HG03378 (cell line): Measurements from ENCODE around the gene FAM114A1.
A peak's percentile ranks its signal among the peaks of the same experiment; 100 is the strongest.
"Not testable (repeated sequence)": the region's sequence is repeated elsewhere in the genome, so short reads cannot be mapped to it uniquely, and the experiment has no call there.

ENCODE experiments used
- ATAC-seq: cut with Tn5 transposase; IDR thresholded peaks from one replicate; pipeline ENCODE4 v1.9.1; 2021; ENCODE audit warnings: mild to moderate bottlenecking, moderate library complexity; ENCODE audit not compliant: unreplicated experiment

The FAM114A1 gene

DNA sequence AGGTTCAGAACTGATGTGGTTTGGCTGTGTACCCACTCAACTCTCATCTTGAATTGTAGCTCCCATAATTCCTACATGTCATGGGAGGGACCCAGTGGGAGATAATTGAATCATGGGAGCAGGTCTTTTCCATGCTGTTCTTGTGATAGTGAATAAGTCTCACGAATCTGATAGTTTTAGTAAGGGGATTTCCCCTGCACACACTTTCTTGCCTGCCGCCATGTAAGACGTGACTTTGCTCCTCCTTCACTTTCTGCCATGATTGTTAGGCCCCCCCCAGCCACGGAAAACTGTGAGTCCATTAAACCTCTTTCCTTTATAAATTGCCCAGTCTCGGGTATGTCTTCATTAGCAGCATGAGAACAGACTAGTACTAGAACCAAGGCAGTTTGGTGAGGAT is 91.6 kb downstream of the FAM114A1 start:
- not testable (repeated sequence) for ATAC-seq

DNA sequence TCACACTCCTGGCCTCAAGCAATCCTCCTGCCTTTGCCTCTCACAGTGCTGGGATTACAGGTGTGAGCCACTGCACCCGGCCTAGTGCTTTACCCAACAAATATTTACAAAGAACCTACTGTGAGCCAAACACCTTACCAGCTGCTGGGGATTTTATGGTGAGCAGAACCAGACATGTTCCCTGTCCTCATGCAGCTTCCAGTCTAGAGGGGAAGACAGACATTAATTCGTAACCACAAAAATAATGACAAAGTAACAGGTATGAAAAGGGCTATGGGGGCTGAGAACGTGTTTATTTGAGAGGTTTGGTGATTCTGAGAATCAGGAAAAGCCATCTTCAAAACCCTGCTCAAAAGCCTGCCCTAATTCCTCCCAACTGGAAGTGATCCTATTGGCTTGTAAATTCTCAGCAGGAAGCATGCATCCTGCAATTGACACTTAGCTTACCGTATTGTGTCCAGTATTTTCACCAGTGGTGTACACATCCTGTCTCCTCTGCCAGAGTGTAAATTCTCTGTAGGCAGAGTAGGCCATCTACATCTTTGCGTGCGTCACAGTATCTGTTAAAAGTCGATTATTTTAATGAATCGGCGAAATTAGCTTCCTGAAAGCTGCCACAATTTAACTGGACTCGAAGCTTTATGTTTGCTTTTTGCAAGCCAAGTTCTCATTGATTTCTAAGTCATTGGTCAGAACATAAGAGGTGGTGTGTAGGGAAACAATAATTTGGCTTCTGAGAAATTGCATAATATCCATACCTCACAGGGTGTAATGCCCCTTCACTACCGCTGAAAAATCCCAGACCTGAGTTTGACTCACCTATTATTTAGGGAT is 97.6 kb downstream of the FAM114A1 start:
- no peak for ATAC-seq

DNA sequence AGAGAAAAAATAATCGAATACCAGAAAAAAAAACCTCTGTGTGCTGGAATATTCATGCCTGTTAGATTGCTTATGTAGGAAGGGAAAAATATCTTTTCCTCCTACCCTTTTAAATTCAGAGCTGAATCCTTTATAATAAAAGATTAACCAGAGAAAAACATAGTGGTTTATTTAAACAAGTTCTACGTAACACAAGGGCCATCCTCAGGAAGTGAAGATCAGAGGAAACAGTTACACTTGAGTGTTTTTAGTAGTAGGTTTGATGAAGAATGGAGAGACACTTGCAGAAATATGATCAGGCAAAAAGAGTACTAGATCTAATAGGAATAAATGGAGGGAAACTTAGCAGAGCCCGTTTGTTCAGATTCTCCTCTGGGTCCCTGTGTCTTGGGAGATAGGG is 98.3 kb downstream of the FAM114A1 start:
- ATAC-seq = no peak

DNA sequence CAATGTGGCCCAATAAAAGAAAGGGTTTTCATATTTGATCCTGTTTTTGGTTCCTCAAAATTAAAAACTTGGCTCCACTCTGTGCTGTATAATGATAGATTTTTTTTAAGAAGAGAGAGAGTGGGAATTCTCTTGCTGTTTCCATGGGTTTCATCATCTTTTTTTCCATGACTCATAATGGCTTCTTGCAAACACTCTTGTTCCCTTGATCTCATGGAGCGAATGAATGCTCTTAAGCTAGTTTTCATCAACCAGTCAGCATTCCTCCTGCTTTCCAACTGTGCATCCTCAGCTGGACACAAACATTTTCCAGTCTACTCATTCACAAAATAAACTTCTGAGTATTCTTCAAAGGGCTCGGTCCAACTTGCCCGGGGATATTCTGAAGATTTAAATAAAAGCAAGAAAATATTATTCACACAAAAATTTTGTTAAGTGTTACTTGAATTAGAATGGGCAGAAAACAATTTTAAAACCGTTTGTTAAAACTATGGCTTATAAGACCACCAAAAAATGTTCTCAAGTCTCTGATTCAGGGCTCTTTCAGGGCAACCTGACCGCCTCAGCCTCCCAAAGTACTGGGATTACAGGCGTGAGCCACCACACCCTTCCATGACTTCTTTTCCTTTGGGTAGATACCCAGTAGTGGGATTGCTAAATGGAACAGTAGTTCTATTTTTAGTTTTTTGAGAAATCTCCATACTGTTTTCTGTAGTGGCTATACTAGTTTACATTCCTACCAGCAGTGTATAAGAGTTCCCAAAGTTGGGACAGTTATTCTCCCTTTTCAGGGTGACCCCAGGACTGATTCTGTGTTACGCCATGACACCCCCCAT is 99.9 kb downstream of the FAM114A1 start:
- no peak for ATAC-seq

DNA sequence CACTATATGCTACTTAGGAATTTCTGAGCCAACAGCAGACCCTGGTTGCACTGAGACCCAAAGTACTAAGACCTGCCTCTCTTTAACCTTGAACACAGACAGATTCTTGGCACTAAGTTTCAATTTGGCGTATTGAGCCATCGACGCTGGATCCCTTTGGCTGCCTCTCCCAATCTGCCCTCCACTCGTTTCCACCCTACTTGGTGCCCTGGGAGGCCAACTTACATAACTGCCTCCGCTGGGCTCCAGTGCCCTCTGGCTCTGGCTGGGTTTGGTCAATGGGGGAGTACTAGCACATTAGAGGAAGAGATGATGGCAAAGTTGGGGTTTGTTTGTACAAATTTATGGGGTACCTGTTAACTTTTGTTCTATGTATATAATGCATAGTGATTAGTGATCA is 101.1 kb downstream of the FAM114A1 start:
- ATAC-seq = no peak

DNA sequence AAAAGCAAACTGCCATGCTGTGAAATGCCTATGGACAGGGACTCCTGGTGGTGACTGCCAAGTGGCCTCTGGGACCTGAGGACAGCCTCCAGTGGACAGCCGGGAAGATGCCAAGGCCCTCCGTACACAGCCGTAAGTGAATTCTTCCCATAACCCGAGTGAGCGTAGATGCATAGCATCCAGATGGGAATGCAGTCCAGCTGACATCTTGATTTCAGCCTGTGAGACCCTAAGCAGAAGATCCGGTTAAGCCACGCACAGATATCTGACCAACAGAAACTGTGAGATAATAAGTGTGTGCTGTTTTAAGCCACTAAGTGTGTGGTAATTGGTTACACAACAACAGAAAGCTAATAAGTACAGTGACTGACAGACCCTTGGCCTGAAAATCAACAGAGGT is 108.7 kb downstream of the FAM114A1 start:
- ATAC-seq = no peak

DNA sequence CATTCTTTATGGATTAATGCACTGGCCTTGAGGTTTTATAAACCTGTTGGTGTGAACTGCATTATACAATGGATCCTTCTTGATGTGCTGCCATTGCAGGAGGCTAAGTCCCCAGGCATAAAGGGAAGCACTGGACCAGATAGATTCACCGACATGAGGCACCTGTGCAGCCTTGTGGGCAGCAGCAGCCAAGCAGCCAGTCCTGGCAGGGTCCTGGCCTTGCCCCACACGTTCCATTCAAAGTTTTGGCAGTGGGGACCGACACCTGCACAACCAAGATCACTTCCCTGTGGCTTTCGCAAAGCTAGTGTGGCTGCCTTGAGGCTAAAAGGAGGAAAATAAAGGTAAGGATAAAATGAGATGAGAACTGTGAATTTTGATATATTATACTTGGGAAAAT is 111.5 kb downstream of the FAM114A1 start:
- no peak for ATAC-seq

DNA sequence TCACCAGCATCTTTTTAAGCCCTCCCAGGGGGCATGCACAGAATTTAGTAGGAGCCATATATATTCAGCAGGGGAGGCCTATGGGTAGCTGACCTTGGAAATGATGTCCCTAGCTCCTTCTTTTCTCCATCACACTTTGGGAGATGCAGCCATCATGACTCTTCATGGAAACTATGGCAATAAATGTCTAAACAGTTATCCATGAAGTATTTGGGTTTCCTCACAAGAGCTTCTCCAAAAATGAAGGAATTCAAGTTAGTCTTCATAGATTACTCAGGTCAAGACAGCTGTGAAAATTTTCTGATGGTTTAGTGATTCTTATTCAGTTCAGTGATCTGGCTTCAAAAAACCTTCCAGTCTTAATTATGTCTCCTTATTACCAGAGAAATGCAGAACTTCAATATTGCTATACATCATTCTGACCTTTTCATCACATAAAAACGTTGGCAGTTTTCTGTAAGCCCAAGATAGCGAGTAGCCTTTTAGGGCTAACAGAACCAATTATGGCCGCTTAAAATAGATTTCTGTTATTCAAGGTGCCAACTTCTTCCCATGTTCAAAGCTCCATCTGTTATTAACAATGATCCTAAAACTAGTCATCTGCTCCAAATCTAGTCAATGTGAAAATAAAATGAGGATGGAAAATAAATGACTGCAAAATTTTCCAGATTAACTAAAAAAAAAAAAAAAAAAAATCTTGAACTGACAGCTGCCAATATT is 112.1 kb downstream of the FAM114A1 start:
- no peak for ATAC-seq

DNA sequence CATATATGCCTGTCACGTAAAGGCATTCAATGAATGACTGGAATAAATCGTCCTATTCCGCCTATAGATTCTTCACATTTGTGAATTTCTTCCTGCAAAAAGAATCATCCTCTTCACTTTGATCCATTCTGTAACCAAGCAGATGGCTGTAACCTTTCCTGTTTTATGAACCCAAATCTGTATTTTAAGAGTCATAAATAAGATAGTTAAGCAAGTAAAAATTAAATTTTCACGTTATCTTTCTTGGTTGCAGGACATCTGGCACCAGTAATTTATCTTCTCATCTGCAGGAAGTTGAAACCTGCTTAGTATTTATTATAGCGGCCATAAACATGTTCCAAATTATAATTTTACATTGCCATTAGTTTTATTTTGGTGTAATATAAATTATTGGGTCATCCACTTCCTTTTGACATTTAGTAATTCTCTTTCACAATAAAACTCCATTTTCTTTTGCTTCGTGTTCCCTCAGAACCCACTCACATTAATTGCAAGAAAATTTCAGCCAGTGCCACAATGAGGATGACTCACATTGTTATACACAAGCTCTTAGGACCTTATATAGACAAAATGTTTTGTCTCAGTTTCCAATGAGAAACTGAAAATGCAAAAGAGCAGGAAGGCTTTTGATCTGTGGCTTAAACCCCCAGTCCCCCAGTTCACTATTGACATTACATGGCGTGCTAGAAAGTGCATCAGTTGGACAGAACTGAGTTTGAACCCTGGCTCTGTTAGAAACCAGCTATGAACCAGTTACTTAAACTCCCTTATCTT is 113.5 kb downstream of the FAM114A1 start:
- peak; percentile 41 for ATAC-seq

DNA sequence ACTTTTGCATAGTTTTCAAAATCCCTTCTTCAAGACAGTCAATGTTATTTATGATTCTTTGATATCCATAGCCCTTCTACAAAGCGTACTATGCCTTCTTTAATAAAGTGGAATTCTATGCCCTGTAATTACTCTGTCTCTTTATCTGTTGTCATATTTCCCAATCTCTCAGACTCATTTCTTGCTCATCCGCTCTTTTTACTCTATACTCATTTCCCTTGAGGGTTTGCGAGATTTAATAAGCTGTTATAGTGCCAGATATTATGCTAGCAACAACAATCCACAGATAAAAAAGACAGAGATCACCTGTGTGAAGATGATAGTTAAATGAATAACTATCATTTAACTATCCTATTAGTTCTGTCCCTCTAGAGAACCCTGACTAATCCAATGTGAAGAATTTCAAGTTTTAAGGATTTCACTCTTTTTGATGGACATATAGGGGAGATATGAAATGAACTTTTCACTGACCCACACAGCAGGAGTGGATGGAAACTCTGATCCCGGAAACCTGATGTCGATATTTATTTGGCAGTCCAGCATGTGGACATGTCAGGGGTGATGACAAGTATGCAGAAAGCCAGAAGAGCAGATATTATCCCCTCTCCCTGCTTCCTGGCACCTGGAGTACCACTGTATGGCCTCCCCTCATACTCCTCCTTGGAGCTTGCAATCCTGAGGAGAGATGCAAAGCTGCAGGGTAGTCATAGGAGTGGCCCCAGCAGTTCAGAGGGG is 114.9 kb downstream of the FAM114A1 start:
- ATAC-seq = no peak

DNA sequence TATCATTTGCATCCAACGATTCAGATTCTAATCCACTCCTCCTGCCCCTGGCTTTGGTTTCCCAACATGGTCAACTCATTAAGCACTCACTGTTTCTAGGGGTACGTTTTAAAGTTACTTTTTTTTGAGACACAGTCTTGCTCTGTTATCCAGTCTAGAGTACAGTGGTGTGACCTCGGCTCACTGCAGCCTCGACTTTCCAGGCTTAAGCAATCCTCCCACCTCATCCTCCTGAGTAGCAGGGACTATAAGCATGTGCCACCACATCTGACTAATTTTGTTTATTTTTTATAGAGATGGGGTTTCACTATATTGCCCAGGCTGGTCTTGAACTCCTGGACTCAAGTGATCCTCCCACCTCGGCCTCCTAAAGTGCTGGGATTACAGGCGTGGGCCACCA is 115.7 kb downstream of the FAM114A1 start:
- ATAC-seq = no peak

DNA sequence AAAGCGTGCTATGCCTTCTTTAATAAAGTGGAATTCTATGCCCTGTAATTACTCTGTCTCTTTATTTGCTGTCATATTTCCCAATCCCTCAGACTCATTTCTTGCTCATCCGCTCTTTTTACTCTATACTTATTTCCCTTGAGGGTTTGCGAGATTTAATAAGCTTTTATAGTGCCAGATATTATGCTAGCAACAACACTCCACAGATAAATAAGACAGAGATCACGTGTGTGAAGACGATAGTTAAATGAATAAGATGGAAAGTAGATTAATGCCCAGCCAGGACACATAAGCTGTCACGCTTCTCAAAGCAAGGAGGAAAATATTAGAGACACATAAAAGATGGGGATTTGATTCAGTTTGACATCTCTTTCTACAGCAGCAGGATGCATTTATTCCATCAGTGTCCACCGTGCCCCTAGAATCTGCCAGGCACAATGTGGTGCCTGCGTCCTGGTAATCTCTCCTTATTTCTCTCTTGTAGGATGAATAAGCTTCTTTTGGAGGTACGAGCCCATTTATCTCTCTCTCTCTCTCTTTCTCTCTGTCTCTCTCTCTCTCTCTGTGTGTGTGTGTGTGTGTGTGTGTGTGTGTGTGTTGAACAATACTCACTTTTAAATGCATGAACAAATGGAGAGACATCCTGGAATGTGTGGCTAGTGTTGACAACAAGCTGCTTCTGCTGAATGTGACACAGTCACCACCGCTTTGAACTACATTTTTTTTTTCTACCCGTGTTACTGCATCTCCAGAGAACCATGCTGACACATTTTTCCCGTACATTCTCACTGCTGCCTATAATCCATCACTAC is 116.4 kb downstream of the FAM114A1 start:
- no peak for ATAC-seq

DNA sequence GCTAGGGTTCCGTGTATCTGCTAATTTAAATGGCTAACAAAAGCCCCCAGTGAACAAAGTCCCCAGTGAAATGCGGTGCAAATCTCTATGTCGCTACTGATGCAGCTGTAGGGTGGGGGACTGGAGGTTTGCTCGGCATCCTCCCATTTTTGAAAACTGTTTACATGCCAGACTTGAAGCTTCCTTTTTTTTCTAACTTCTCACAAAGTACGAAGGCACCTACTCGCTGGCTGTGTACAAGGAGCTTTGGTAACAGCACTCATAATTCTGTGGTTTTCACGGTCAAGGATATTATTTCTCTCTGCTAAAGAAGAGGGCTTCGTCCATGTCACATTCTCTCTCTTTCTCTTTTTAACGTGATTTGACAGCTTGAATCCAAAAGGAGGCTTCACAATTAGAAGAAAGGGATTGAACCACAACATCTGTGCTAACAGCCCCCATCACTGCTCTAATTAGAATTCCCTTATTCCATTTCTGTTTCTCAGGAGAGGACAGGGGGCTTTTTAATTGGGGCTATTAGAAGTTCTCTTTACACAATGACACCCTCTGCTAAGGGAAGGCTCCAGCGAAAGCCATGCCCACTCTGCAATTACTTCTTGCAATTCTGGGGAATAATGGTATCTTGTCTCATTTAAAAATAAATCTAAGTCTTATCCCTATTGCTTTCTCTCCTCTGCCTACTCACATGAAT is 117.9 kb downstream of the FAM114A1 start:
- ATAC-seq = no peak

DNA sequence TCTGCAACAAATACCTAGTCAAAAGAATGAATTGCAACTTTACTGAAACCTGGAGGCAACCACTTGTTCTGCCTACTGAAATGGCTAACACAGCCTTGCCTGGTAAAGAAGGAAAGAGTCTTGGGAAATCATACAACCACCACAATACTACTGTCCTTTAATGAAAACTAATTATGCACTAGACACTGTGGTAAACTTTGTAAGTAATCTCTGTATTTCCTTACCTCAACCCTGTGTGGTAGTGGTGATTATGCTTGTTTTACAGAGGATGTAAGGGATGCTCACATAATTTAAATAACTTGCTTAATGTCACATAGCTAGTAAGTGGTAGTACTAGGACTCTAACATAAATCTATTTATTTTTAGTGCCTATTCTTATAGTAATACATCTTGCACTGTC is 119.9 kb downstream of the FAM114A1 start:
- ATAC-seq = peak; percentile 33

DNA sequence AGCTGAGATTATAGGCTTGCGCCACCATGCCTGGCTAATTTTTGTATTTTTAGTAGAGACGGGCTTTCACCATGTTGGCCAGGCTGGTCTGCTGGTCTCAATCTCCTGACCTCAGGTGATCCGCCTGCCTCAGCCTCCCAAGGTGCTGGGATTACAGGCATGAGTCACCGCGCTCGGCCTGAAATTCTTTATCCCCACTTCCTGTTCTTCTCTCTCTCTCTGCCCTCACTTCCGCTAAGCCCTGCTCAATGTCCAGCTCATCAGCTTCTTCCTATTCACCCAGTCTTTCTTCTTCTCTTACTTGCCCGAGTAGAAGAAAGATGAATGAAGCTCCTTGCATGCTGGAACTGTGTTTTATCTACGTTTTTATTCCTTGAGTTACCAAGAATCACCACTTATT is 120.7 kb downstream of the FAM114A1 start:
- not testable (repeated sequence) for ATAC-seq

DNA sequence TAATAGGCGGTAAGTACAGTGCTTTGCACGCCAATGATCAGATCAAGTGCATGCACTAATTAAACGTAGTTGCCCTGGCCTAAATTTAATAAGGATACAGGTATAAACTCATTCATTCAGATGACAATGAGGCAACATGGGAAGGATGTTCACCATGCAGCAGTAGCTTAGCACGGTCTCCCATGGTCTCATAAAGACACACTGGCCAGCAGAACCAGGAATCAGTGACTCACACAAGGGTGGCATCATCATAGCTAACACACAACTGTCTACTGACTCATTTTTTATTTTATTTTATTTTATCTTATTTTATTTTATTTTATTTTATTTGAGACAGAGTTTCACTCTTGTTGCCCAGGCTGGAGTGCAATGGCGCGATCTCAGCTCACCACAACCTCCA is 121.9 kb downstream of the FAM114A1 start:
- ATAC-seq = no peak

DNA sequence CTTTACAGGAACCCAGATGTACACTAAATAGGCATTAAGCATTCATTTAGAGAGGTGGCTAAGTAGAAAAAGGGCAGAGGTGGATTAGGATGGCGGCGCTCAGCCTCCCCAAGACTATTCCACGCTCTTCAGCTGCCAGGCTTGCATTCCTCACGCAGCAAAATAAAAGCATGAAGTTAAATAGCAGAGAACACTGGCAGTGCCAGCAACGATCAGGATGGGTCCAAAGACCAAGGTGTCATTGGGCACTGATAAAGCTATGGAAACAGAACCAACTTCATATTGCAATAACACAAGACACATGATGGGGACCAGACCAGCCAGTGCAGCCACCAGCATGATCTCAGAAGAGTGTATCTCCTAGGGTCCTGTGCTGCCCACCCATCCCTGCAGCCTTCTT is 122.6 kb downstream of the FAM114A1 start:
- no peak for ATAC-seq

DNA sequence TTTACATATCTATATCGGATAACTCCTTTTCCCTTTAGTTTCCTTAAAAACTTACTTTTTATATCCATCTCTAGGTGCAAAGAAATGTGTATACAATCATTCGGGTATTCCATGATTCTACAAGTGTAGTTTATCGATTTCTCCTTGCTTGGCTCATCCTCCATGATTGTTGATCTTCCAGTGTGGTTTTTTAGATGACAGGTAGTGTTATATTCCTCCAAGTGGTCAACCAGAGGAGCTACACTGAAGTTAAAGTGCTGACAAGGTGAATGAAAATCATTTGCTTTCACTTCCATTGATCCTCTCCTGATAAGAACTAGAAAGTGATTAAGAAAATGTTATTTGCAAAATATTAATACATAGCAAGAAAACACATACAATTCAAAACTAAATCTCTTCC is 126.1 kb downstream of the FAM114A1 start:
- no peak for ATAC-seq

DNA sequence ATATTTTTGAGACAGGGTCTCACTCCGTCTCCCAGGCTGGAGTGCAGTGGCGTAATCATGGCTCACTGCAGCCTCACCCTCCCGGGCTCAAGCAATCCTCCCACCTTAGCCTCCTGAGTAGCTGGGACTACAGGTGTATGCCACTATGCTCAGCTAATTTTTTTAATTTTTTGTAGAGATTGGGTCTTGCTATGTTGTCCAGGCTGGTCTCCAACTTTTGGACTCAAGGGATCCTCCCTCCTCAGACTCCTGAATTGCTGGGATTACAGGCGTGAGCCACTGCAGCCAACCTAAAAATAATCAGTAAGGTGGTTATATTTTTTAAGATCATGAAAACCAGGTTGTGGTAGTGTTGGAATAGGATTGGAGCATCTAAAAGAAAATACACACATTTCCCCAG is 126.5 kb downstream of the FAM114A1 start:
- ATAC-seq = no peak
